ENCODE measurements around the gene PPP1R12B.
"Not testable (repeated sequence)": the region's sequence is repeated elsewhere in the genome, so short reads cannot be mapped to it uniquely, and the experiment has no call there.

PPP1R12B gene

GRCh38 chr1:202398439-202398838 lies 49.9 kb downstream of the PPP1R12B start:
- not testable (repeated sequence) for DNase-seq (ENCODE audit: low read depth)

DNA sequence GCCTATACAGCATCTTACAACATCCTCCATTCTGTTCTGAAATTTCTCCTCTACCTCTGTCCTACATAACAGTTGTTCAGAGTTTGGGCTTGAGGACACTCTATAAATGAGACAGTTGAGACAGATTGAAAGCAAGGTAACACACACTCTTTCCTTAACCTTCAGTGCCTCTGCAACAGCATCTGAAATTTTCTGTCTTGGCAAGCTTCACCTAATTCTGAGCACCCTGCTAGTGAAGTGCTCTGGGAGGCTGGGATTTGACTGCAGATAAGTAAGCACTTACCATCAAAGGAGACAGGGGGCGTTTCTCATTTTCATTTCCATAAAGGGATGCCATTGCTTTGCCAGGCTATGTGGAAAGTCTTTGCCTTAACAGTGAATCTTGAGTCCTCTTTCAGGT lies 53.3 kb downstream of the PPP1R12B start:
- DNase-seq (ENCODE audit: low read depth), result not testable (repeated sequence)

DNA sequence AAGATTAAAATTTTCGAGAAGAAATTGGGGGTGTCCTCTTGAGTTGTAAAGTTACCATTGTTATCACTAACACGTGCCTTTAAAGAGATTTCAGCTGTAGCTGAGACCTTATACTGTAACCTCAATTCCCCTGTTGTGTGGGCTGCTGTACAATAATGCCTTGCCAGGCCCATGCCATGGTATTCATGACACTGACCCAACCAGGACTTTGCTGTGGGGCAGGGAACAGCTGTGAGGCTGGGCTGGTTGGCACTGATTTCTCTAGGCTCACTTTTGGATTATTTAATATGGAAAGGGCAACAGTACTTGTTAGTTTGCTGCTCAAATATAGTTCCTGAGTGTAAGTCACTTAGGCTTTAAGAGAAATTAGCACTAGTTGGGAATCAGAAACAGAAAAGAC lies 54.9 kb downstream of the PPP1R12B start:
- DNase-seq (ENCODE audit: low read depth), result not testable (repeated sequence)

GRCh38 chr1:202405928-202406327 lies 57.4 kb downstream of the PPP1R12B start:
- DNase-seq (ENCODE audit: low read depth), result no peak

DNA sequence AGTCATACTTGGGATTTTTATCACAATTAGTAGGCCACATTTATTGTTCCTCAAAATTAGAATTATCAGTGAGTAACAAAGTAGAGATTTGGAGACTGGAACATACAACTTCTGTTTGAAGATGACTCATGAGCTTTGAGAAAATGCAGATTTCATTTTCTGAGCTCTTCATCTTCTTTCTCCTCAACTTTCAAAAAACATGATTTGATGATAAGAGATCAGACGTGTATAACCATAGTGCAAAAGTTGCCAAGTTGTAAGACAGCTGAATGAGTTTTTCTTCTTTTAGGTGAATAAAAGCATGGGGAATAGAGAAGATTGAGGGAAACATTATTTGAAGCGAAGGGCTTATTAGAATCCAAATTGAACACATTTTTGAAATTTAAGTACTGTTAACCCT lies 58.4 kb downstream of the PPP1R12B start:
- DNase-seq (ENCODE audit: low read depth), result not testable (repeated sequence)

GRCh38 chr1:202407378-202407777 lies 58.9 kb downstream of the PPP1R12B start:
- not testable (repeated sequence) for DNase-seq (ENCODE audit: low read depth)

- DNase-seq (ENCODE audit: low read depth), result not testable (repeated sequence)
These were observed 61.8 kb downstream of the PPP1R12B start for GRCh38 chr1:202410251-202410650.

DNA sequence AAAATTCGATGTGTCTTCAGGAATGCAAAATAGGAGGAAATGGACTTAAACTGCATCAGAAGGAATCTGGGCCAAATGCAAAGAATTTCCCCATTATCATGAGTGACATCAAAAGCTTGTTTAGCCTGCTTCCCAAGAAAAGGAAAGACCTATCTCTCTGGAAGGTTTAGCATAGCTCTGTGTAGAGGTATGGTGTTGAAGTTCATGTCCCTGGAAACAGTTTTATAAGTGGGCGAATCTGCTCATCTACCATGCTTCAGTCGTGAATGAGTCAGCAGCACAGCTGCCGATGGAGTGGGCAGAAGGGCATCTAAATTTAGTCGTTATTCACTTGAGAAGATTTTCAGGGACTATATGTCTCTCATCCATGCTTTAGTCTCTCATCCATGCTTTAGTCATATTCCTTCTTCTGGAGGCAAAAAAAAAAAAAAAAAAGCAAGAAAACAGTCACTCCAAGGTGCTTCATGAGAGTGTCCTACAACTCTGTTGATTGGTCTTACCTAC lies 62.4 kb downstream of the PPP1R12B start:
- DNase-seq (ENCODE audit: low read depth), result not testable (repeated sequence)

- DNase-seq (ENCODE audit: low read depth), result no peak
These were observed 62.9 kb downstream of the PPP1R12B start for GRCh38 chr1:202411422-202411821.

GRCh38 chr1:202412421-202412820 lies 63.9 kb downstream of the PPP1R12B start:
- not testable (repeated sequence) for DNase-seq (ENCODE audit: low read depth)

DNA sequence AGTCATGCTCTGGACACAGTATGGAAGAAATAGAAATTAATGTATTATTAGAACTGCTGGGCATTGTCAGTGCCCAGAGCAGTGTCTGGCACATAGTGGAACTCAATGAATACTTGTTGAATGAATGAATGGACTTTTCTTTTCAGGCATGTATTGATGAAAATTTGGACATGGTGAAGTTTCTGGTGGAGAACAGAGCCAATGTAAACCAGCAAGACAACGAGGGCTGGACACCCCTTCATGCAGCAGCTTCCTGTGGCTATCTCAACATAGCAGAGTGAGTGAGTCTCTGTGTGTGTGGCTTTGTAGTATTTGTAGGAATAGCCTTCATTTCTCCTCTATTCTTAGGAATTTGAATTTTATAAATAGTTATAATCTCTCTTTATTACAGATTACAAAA lies 68.1 kb downstream of the PPP1R12B start:
- DNase-seq (ENCODE audit: low read depth), result no peak

DNA sequence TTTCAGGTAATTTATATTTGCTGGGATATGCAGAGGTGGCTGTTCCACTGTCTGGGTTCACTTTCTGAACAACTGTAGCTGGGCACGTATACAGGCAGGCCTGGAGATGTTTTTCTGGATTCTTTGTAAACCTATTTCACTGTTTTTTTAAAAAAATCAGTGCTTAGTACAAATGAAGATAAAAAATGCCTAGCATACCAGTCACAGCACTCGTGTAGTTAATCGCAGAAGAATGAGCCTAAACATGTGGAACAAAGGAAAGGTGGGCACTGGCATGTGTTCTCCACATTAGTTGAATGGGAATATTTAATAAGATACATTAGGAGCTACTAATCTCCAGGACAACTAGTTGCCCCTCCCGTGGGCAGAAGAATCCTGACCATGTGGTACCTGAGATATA lies 68.6 kb downstream of the PPP1R12B start:
- DNase-seq (ENCODE audit: low read depth), result not testable (repeated sequence)

DNA sequence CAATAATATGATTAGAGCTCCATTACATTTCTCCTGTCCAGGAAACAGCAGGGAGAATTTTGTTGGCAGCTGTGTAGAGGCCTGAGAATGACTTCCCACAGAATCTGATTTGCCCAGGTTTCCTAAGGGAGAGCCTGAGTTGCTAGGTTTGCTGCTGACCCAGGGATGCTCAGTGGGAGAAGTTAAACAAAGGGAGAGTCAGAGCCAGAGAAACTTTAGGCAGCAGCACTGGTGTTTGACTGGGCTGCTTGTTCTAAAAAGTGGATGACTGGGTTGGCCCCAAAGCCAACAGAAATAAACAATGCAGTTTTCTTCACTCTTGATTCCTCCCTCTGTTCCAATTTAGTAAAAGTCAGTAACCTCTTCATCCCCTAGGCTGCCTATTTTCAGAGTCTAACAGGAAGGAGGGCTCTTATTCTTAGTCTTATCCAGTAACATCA lies 69.3 kb downstream of the PPP1R12B start:
- DNase-seq (ENCODE audit: low read depth), result not testable (repeated sequence)

DNA sequence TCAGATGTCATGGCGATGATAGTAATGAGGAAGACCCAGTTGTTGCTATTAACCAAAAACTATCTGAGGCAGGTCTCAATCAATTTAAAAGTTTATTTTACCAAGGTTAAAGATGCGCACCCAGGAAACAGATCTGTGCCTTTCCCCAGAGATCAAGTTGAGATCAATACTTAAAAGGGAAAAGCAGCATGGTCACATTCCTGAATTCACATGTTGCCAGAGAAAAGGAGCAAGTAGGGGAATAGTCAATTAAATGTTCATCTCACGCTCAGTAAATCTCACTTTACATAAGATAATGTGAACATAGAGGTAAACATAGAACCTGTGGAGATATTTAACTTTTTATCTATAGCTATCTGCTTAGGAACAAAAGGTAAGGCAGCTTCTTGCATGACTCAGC lies 71.2 kb downstream of the PPP1R12B start:
- DNase-seq (ENCODE audit: low read depth), result not testable (repeated sequence)

GRCh38 chr1:202420422-202421094 lies 72.1 kb downstream of the PPP1R12B start:
- DNase-seq (ENCODE audit: low read depth), result not testable (repeated sequence)

GRCh38 chr1:202422709-202423108 lies 74.2 kb downstream of the PPP1R12B start:
- DNase-seq (ENCODE audit: low read depth), result not testable (repeated sequence)

- not testable (repeated sequence) for DNase-seq (ENCODE audit: low read depth)
These were observed 75.8 kb downstream of the PPP1R12B start for GRCh38 chr1:202424260-202424659.

DNA sequence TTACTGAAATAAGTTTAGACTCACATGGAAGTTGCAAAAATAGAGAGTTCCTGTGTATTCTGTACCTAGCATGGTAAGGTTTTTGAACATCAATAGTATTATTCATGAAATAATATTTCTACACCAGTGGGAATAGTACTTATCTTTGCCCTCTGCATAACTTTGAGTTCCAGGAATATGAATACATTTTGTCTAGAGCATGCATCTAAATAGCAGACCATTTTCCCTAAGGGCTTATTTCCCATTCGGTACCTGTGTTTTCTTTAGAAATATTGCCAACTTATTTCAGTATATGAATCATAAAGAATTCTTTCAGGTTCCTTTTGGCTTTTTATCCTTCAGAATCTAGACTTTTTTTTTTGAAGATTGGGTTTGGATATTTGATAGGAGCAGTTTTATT lies 81.6 kb downstream of the PPP1R12B start:
- not testable (repeated sequence) for DNase-seq (ENCODE audit: low read depth)

GRCh38 chr1:202432338-202432737 lies 83.8 kb downstream of the PPP1R12B start:
- not testable (repeated sequence) for DNase-seq (ENCODE audit: low read depth)

DNA sequence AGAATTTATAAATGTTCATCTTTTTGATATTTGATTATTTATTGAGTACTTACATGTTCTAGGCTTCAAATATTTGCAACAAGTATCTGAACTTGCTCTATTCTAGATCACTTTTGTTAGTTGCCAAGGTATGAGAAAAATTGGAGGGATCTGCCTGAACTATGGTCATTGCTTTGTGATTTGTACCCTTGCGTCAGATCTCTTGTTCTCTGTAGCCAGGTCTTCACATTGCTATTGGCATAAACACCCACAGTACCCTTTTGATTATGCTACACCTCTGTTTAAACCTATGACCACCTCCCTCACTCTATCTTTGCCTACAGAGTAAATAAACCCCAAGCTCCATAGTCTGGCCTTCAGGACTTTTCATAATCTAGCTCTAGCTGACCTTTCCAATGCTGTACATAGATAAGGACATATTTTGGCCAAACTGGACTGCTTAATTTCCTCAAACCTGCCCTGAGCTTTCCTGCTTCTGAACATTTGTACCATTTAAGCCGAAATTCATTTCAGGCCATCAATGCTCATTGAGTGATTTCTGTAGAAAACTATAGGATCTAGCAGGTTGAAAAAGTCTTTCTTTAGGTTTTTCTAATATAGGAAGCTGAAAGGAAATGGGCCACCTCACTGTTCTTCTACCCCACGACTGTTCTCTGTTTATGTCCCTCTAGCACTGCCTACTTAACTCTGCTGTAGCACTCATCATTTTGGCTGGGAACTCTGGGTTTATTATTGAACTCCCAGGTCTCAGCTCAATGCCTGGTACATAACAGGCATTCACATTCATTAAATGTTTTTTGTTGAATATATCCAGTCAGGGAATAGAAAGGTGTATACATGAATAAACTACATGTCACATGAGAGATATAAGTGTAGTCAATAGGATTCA lies 84.9 kb downstream of the PPP1R12B start:
- no peak for DNase-seq (ENCODE audit: low read depth)

GRCh38 chr1:202434059-202434458 lies 85.6 kb downstream of the PPP1R12B start:
- no peak for DNase-seq (ENCODE audit: low read depth)

GRCh38 chr1:202438393-202439174 lies 90.1 kb downstream of the PPP1R12B start:
- no peak for DNase-seq (ENCODE audit: low read depth)
